ENCODE measurements around the gene OPN3.

Gene OPN3

GRCh38 chr1:241550318-241550717, 89.9 kb downstream of the OPN3 start:
- TF ChIP-seq OSR1 (CRISPR knock-in tag; IDR thresholded peaks at IDR 0.05) (no peak), ZFP3 (CRISPR knock-in tag; IDR thresholded peaks at IDR 0.05) (no peak), ZNF565 (CRISPR knock-in tag; conservative IDR thresholded peaks at IDR 0.05; ENCODE audit: low read depth) (no peak), SNAI2 (CRISPR knock-in tag; IDR thresholded peaks at IDR 0.05) (no peak), ZNF8 (CRISPR knock-in tag; IDR thresholded peaks at IDR 0.05) (no peak)
- TF ChIP-seq, protein P1, sequence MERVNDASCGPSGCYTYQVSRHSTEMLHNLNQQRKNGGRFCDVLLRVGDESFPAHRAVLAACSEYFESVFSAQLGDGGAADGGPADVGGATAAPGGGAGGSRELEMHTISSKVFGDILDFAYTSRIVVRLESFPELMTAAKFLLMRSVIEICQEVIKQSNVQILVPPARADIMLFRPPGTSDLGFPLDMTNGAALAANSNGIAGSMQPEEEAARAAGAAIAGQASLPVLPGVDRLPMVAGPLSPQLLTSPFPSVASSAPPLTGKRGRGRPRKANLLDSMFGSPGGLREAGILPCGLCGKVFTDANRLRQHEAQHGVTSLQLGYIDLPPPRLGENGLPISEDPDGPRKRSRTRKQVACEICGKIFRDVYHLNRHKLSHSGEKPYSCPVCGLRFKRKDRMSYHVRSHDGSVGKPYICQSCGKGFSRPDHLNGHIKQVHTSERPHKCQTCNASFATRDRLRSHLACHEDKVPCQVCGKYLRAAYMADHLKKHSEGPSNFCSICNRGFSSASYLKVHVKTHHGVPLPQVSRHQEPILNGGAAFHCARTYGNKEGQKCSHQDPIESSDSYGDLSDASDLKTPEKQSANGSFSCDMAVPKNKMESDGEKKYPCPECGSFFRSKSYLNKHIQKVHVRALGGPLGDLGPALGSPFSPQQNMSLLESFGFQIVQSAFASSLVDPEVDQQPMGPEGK (CRISPR knock-in tag; IDR thresholded peaks at IDR 0.05; ENCODE audit: borderline replicate concordance), result no peak
- TF ChIP-seq, protein P2, sequence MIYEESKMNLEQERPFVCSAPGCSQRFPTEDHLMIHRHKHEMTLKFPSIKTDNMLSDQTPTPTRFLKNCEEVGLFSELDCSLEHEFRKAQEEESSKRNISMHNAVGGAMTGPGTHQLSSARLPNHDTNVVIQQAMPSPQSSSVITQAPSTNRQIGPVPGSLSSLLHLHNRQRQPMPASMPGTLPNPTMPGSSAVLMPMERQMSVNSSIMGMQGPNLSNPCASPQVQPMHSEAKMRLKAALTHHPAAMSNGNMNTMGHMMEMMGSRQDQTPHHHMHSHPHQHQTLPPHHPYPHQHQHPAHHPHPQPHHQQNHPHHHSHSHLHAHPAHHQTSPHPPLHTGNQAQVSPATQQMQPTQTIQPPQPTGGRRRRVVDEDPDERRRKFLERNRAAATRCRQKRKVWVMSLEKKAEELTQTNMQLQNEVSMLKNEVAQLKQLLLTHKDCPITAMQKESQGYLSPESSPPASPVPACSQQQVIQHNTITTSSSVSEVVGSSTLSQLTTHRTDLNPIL (CRISPR knock-in tag; IDR thresholded peaks at IDR 0.05; ENCODE audit: low read depth), result no peak
- ATAC-seq, result no peak

DNA sequence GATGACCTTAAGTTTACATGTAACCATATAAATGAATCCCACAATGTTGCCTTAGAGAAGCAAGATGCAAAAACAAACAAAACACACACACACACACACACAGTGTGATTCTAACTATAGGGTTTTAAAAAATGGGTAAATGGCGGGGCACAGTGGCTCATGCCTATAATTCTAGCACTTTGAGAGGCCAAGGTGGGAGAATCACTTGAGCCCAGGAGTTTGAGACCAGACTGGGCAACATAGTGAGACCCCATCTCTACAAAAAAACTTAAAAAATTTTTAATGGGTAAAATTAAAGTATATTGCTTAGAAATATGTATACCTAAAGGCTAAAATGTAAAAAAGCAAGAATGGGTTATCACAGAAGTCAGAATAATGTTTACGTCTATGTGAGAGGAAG, 92.2 kb downstream of the OPN3 start:
- no peak for ATAC-seq
- TF ChIP-seq POU6F1 (CRISPR knock-in tag; IDR thresholded peaks at IDR 0.05; ENCODE audit: borderline replicate concordance, low read depth), result no peak
- no peak for TF ChIP-seq ZNF565 (CRISPR knock-in tag; conservative IDR thresholded peaks at IDR 0.05; ENCODE audit: low read depth)
- TF ChIP-seq, protein P1 (CRISPR knock-in tag; IDR thresholded peaks at IDR 0.05; ENCODE audit: borderline replicate concordance), result no peak
- TF ChIP-seq SNAI2 (CRISPR knock-in tag; IDR thresholded peaks at IDR 0.05), result no peak
- no peak for TF ChIP-seq ISL1 (CRISPR knock-in tag; IDR thresholded peaks at IDR 0.05)
- no peak for TF ChIP-seq ARNTL (CRISPR knock-in tag; IDR thresholded peaks at IDR 0.05; ENCODE audit: borderline replicate concordance, low read depth)
- TF ChIP-seq BACH2 (CRISPR knock-in tag; IDR thresholded peaks at IDR 0.05; ENCODE audit: borderline replicate concordance), result no peak
- no peak for TF ChIP-seq ZFP3 (CRISPR knock-in tag; IDR thresholded peaks at IDR 0.05)
